Measurements from ENCODE around the gene ZNF284. TPM values are rescaled to one million over a fixed set of nuclear protein-coding genes. Genes with fewer than 3 reads are reported as not detected.

The ZNF284 gene
- total RNA-seq, 1 donor from 2014 or later: 5.2 TPM

DNA sequence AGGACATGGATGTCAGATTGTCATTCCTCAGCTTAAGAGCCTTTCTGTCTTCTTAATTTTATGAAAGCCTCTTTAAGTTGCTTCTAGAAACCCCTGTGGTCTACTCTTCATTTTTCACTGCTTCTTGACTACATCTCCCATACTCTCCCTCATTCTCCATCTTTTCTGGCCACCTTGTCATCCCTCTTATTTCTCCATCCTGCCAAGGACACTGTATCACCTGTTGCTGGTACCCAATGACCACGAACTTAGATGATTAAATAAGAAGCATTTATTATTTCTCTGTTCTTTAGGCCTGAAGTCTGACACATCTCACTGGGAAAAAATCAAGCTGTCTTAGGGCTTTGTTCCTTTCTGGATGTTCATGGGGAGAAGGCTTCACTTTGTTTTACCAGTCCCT, 10.9 kb upstream of the ZNF284 start:
- H3K27me3 Mint-ChIP-seq: no peaks in the 10 kb centered on the region
- H3K4me1 Mint-ChIP-seq (ENCODE audit: unreplicated experiment): no peaks in the 10 kb centered on the region
- TF ChIP-seq CTCF (conservative IDR thresholded peaks at IDR 0.05): no peak
- no peak for DNase-seq (ENCODE audit: extremely low spot score, unreplicated experiment)
- H3K27ac Mint-ChIP-seq: no peak overlapping the region
- no peak overlapping the region for H3K4me3 Mint-ChIP-seq
- H3K9me3 Mint-ChIP-seq: peaks cover 8% of the 10 kb centered on the region
- H3K36me3 Mint-ChIP-seq: peaks cover 60% of the 10 kb centered on the region

GRCh38 chr19:44066305-44066704, 5.7 kb upstream of the ZNF284 start:
- DNase-seq (ENCODE audit: extremely low spot score, unreplicated experiment): no peak
- TF ChIP-seq CTCF (conservative IDR thresholded peaks at IDR 0.05): no peak
- no peak overlapping the region for H3K27ac Mint-ChIP-seq
- H3K4me3 Mint-ChIP-seq: no peak overlapping the region
- H3K9me3 Mint-ChIP-seq: peaks cover 38% of the 10 kb centered on the region
- peaks cover 67% of the 10 kb centered on the region for H3K36me3 Mint-ChIP-seq
- H3K27me3 Mint-ChIP-seq: no peaks in the 10 kb centered on the region
- H3K4me1 Mint-ChIP-seq (ENCODE audit: unreplicated experiment): peaks cover 1% of the 10 kb centered on the region

DNA sequence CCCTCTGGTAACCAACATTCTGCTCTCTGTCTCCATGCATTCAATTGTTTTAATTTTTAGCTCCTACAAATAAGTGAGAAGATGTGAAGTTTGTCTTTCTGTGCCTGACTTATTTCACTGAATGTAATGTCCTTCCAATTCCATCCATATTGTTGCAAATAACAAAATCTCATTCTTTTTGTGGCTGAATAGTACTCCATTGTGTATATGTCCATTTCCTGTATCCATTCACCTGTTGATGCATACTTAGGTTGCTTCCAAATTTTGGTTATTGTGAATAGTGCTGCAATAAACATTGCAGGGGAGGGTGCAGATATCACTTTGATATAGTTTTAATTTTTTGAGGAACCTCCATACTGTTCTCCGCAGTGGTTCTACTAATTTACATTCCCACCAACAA, 2.5 kb upstream of the ZNF284 start:
- peaks cover 18% of the 10 kb centered on the region for H3K4me1 Mint-ChIP-seq (ENCODE audit: unreplicated experiment)
- H3K9me3 Mint-ChIP-seq: peaks cover 42% of the 10 kb centered on the region
- no peak for DNase-seq (ENCODE audit: extremely low spot score, unreplicated experiment)
- H3K27me3 Mint-ChIP-seq: no peaks in the 10 kb centered on the region
- no peak overlapping the region for H3K4me3 Mint-ChIP-seq
- TF ChIP-seq CTCF (conservative IDR thresholded peaks at IDR 0.05): no peak
- H3K36me3 Mint-ChIP-seq: peaks cover 53% of the 10 kb centered on the region
- H3K27ac Mint-ChIP-seq: no peak overlapping the region

DNA sequence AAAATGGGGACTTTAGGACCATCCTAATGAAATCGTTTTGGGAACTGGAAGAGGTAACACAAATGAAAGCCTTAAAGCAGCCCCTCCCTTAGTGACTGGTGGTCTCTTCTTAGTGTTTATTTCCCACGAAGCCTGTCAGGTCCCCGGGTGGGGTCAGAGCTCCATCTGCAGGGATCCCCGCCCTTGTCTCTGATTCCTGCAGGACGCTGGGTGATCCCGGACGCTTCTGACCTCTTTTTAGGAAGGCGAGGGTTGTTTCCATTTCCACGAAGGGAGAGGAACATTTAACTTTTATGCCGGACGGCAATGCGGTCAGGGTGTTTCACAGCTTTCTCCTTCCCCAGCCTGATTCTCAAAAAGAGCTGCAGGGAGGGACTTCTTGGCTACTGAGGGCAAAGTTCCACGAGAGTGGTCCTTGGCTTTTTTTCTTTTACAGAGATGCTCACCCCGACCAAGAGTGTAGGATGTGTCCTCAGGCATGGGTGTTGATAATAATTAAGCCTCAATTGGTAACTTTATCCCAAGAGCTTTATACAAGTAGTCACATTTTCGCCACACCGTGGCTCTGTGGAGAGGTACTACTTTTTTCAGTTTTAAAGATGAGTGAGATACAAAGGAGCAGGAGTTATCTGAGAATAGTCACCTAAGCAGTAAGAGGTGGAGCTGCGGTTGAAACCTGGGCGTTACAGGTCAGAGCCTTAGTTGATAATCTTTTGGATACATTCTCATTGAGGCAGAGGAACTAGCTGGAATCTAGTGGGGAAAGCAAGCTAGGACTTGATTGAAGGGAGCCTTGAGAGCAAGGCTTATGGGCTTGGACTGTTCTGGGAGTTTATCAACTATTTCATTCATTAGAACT, 813 bp downstream of the ZNF284 start:
- Mint-ChIP-seq H3K27ac (peak overlapping the region; percentile 97), H3K27me3 (no peaks in the 10 kb centered on the region), H3K36me3 (peaks cover 41% of the 10 kb centered on the region), H3K4me3 (peak overlapping the region; percentile 97), H3K4me1 (ENCODE audit: unreplicated experiment) (peaks cover 18% of the 10 kb centered on the region), H3K9me3 (peaks cover 22% of the 10 kb centered on the region)
- DNase-seq (ENCODE audit: extremely low spot score, unreplicated experiment): no peak
- no peak for TF ChIP-seq CTCF (conservative IDR thresholded peaks at IDR 0.05)

- Mint-ChIP-seq H3K4me1 (ENCODE audit: unreplicated experiment) (peaks cover 16% of the 10 kb centered on the region), H3K36me3 (peaks cover 26% of the 10 kb centered on the region), H3K4me3 (no peak overlapping the region), H3K27me3 (no peaks in the 10 kb centered on the region), H3K9me3 (peaks cover 5% of the 10 kb centered on the region), H3K27ac (no peak overlapping the region)
- no peak for DNase-seq (ENCODE audit: extremely low spot score, unreplicated experiment)
- TF ChIP-seq CTCF (conservative IDR thresholded peaks at IDR 0.05): no peak
These were observed 4.4 kb downstream of the ZNF284 start for GRCh38 chr19:44076325-44076724.

Measured in type B pancreatic cell (in vitro differentiated cells).